OCI-LY3 (cell line): Measurements from ENCODE around the gene CPO.

Experiments used
- CTCF ChIP-seq: fragments of 200-600, 300-600 bp; sonication (generic); IDR thresholded peaks from 2 replicates; pipeline ENCODE4 v1.5.1; 2014; ENCODE audit warnings: antibody characterized with exemption, low read length, low read depth
- EZH2phosphoT487 ChIP-seq: fragments of 200-600 bp; shearing (Covaris generic); IDR thresholded peaks from 2 replicates; pipeline ENCODE4 v1.6.1; 2018; ENCODE audit warnings: antibody characterized with exemption, mixed run types, low read depth

GRCh38 chr2:206969192-206969591 is 29.9 kb downstream of the CPO start:
- TF ChIP-seq CTCF (no peak), EZH2phosphoT487 (no peak)
